Gastrocnemius medialis (tissue), 4 donors: Measurements from ENCODE around the gene IL4R.

ENCODE experiments used
- POLR2A ChIP-seq, 2 donors: fragments of 450-650 bp; IDR thresholded peaks; one replicate each; pipeline ENCODE4 v1.6.1; 2017; ENCODE audit warnings: antibody characterized with exemption in 2 of 2, mild to moderate bottlenecking in 2 of 2, moderate library complexity in 2 of 2
- TF ChIP-seq, protein P1 (sequence below), 5 experiments: fragments of 450-650 bp in 3 of 5; fragments of 200-600 bp in 2 of 5; sonication (generic) in 2 of 5; IDR thresholded peaks in 4 of 5; conservative IDR thresholded peaks in 1 of 5; 1 replicate in 4 of 5; 2 replicates in 1 of 5; pipeline ENCODE4 v1.5.1; 2016 to 2019; ENCODE audit warnings: antibody characterized with exemption in 5 of 5, mild to moderate bottlenecking in 3 of 5, moderate library complexity in 3 of 5

DNA sequence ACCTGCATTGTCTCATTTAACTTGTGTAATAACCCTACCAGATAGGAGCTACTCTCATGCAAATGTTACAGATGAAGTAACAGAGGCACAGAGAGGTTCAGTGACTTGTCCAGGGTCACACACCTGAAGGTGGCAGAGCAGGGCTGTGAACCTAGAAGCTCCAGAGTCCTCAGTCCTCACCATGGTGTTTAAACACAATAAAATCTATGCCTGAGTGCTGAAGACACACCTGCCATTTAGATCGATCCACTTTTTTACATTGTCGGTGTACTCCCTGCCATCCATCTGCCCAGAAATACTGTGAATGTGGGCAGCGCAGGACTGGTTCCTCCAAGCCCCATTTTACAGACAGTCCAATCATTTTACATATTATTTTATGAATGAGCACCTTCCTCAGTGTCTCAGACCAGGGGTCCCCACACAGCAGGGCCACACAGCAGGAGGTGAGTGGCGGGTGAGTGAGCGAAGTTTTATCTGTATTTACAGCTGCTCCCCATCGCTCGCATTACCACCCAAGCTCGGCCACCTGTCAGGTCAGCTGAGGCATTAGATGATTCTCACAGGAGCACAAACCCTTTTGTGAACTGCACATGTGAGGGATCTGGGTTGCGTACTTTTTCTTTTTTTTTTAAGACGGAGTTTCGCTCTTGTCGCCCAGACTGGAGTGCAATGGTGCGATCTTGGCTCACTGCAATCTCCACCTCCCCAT is 5.6 kb downstream of the IL4R start:
- TF ChIP-seq, protein P1, sequence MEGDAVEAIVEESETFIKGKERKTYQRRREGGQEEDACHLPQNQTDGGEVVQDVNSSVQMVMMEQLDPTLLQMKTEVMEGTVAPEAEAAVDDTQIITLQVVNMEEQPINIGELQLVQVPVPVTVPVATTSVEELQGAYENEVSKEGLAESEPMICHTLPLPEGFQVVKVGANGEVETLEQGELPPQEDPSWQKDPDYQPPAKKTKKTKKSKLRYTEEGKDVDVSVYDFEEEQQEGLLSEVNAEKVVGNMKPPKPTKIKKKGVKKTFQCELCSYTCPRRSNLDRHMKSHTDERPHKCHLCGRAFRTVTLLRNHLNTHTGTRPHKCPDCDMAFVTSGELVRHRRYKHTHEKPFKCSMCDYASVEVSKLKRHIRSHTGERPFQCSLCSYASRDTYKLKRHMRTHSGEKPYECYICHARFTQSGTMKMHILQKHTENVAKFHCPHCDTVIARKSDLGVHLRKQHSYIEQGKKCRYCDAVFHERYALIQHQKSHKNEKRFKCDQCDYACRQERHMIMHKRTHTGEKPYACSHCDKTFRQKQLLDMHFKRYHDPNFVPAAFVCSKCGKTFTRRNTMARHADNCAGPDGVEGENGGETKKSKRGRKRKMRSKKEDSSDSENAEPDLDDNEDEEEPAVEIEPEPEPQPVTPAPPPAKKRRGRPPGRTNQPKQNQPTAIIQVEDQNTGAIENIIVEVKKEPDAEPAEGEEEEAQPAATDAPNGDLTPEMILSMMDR (IDR thresholded peaks at IDR 0.05 in 4 of 5, conservative IDR thresholded peaks at IDR 0.05 in 1 of 5) = no peak
- TF ChIP-seq POLR2A (IDR thresholded peaks at IDR 0.05) = no peak
